Limb (tissue), 2 donors: ENCODE measurements around the gene KLHDC3.

Source experiments
- DNase-seq, 2 donors: peaks; one replicate each; pipeline ENCODE4 v3.0.0-alpha.2; 2016; ENCODE audit errors: extremely low spot score in 2 of 2

KLHDC3 gene

GRCh38 chr6:43013843-43014433, at the start of gene KLHDC3, which contains the start of gene MEA1:
Gene KLHDC3 (plus strand): TSS chr6:43014249. CDS start chr6:43017193, 2,944 bp downstream.
Gene MEA1 (minus strand): TSS chr6:43013946. CDS start chr6:43013813, 133 bp downstream.
- DNase-seq: peak; percentile 99 to 100

GRCh38 chr6:42966571-42966970, 47.5 kb upstream of the KLHDC3 start:
- no peak for DNase-seq

- DNase-seq: no peak
Observed at GRCh38 chr6:42967228-42967627, 46.8 kb upstream of the KLHDC3 start.

GRCh38 chr6:42968126-42968701, 45.8 kb upstream of the KLHDC3 start:
- DNase-seq: no peak

- no peak for DNase-seq
Observed at GRCh38 chr6:42968783-42969182, 45.3 kb upstream of the KLHDC3 start.

- no peak for DNase-seq
Observed at GRCh38 chr6:42969431-42969830, 44.6 kb upstream of the KLHDC3 start.

GRCh38 chr6:42969934-42970333, 44.1 kb upstream of the KLHDC3 start:
- no peak for DNase-seq

GRCh38 chr6:42970871-42971612, 43.0 kb upstream of the KLHDC3 start:
- no peak for DNase-seq

GRCh38 chr6:42971746-42972327, 42.2 kb upstream of the KLHDC3 start:
- DNase-seq: no peak

GRCh38 chr6:42973926-42974325, 40.1 kb upstream of the KLHDC3 start:
- no peak for DNase-seq

GRCh38 chr6:42974919-42975505, 39.0 kb upstream of the KLHDC3 start:
- DNase-seq: no peak

GRCh38 chr6:42978487-42978838, 35.6 kb upstream of the KLHDC3 start:
- DNase-seq: no peak

- peak; percentile 88 to 91 for DNase-seq
Observed at GRCh38 chr6:42978839-42979522, 35.1 kb upstream of the KLHDC3 start, which contains the start of gene PEX6. Gene PEX6 (minus strand): TSS chr6:42979181. CDS start chr6:42979150, 31 bp downstream.

- DNase-seq: no peak
Observed at GRCh38 chr6:42979523-42980177, 34.4 kb upstream of the KLHDC3 start.

- no peak for DNase-seq
Observed at GRCh38 chr6:42981836-42982235, 32.2 kb upstream of the KLHDC3 start.

GRCh38 chr6:42984001-42984923, 29.8 kb upstream of the KLHDC3 start, which contains the start of gene PPP2R5D:
Gene PPP2R5D (plus strand): TSS chr6:42984570. CDS start chr6:42984678, 108 bp downstream.
- DNase-seq: peak; percentile 95 to 99

- DNase-seq: peak in 1 of 2 donors; percentile 43
Observed at GRCh38 chr6:42984924-42985475, 29.0 kb upstream of the KLHDC3 start.

GRCh38 chr6:42987533-42988451, 26.3 kb upstream of the KLHDC3 start:
- no peak for DNase-seq
